Activated T-cell treated with anti-CD3 and anti-CD28 coated beads, Interleukin-2, amount 50 U/mL, for 72 hours (primary cell): ENCODE results near the gene CSH2. TPM values are rescaled to one million over a fixed set of nuclear protein-coding genes. Genes with fewer than 3 reads are reported as not detected.

Experiments used
- ATAC-seq, 2 donors: fragments of 150-1000 bp; cut with Tn5 transposase; replicated peaks in 1 of 2; 2 replicates each; pipeline ENCODE4 v1.10.0; 2021; ENCODE audit warnings: moderate library complexity in 2 of 2, mild to moderate bottlenecking in 1 of 2
- DNase-seq, 2 donors: peaks; one replicate each; pipeline ENCODE4 v3.0.0; 2021 to 2022; ENCODE audit warnings: mixed read lengths in 1 of 2
- H3K27ac Mint-ChIP-seq: one replicate; pipeline ENCODE4 v1.8.0; 2022; ENCODE audit warnings: mild to moderate bottlenecking, moderate library complexity, mixed read lengths
- H3K27me3 Mint-ChIP-seq: one replicate; pipeline ENCODE4 v1.8.0; 2022; ENCODE audit warnings: low read depth, mixed read lengths
- H3K36me3 Mint-ChIP-seq, 2 donors: one replicate each; pipeline ENCODE4 v1.8.0; 2022; ENCODE audit warnings: mixed read lengths in 2 of 2, mild to moderate bottlenecking in 1 of 2; ENCODE audit not compliant: insufficient read depth in 2 of 2
- H3K4me1 Mint-ChIP-seq: one replicate; pipeline ENCODE4 v1.8.0; 2022; ENCODE audit warnings: low read depth, mixed read lengths
- H3K4me3 Mint-ChIP-seq, 2 donors: one replicate each; pipeline ENCODE4 v1.8.0; 2022; ENCODE audit warnings: mild to moderate bottlenecking in 2 of 2, mixed read lengths in 2 of 2, moderate library complexity in 2 of 2
- H3K9me3 Mint-ChIP-seq, 2 donors: one replicate each; pipeline ENCODE4 v1.8.0; 2022; ENCODE audit warnings: mixed read lengths in 2 of 2
- total RNA-seq, 2 donors: library from RNA; stranded (reverse); gene quantifications; one replicate each; pipeline ENCODE4 v1.2.3, GENCODE V29; 2022

Gene CSH2
- total RNA-seq, 2 donors from 2014 or later: not detected

- Mint-ChIP-seq H3K36me3 (peaks cover 2 to 5% of the 10 kb centered on the region in 2 donors), H3K27ac (peak within 1 kb of the TSS; percentile 96), H3K4me1 (peaks cover 43% of the 10 kb centered on the region), H3K9me3 (no peaks in the 10 kb centered on the region), H3K27me3 (no peaks in the 10 kb centered on the region), H3K4me3 (peak within 1 kb of the TSS; percentile 97 to 99)
- ATAC-seq (peak; percentile 89), DNase-seq (peak; percentile 99)
These were observed 30.7 kb downstream of the CSH2 start, which contains the start of gene SMARCD2 for GRCh38 chr17:63842540-63843386. Gene SMARCD2 (minus strand): TSS chr17:63842685. CDS start chr17:63842674, 11 bp downstream.

- Mint-ChIP-seq H3K4me1 (peaks cover 41% of the 10 kb centered on the region), H3K9me3 (no peaks in the 10 kb centered on the region), H3K4me3 (peak overlapping the region; percentile 97 to 99), H3K27ac (peak overlapping the region; percentile 96), H3K36me3 (peaks cover 3 to 4% of the 10 kb centered on the region in 2 donors), H3K27me3 (no peaks in the 10 kb centered on the region)
- DNase-seq (no peak), ATAC-seq (peak; percentile 35 to 49)
These were observed 31.3 kb downstream of the CSH2 start for GRCh38 chr17:63842173-63842539.

GRCh38 chr17:63841350-63842172 lies 31.9 kb downstream of the CSH2 start:
- Mint-ChIP-seq H3K4me1 (peaks cover 41% of the 10 kb centered on the region), H3K36me3 (peaks cover 4 to 7% of the 10 kb centered on the region in 2 donors), H3K9me3 (no peaks in the 10 kb centered on the region), H3K4me3 (peak overlapping the region; percentile 97 to 99), H3K27ac (peak overlapping the region; percentile 96), H3K27me3 (no peaks in the 10 kb centered on the region)
- peak in 1 of 2 donors; percentile 27 for DNase-seq
- ATAC-seq: no peak

GRCh38 chr17:63840591-63841349 lies 32.7 kb downstream of the CSH2 start:
- Mint-ChIP-seq H3K36me3 (peaks cover 4 to 9% of the 10 kb centered on the region in 2 donors), H3K4me1 (peaks cover 43% of the 10 kb centered on the region)

GRCh38 chr17:63838631-63839171 lies 34.8 kb downstream of the CSH2 start:
- DNase-seq: no peak
- ATAC-seq: no peak
- Mint-ChIP-seq H3K27ac (peak overlapping the region; percentile 82), H3K27me3 (no peaks in the 10 kb centered on the region), H3K4me1 (peaks cover 48% of the 10 kb centered on the region), H3K4me3 (peak overlapping the region; percentile 50 to 73), H3K9me3 (no peaks in the 10 kb centered on the region), H3K36me3 (peaks cover 6 to 17% of the 10 kb centered on the region in 2 donors)

More at GRCh38 chr17:63840591-63841349, 32.7 kb downstream of the CSH2 start:
- ATAC-seq (no peak), DNase-seq (no peak)
- Mint-ChIP-seq H3K27me3 (no peaks in the 10 kb centered on the region), H3K9me3 (no peaks in the 10 kb centered on the region), H3K27ac (peak overlapping the region; percentile 88), H3K4me3 (peak overlapping the region; percentile 97 to 99)

GRCh38 chr17:63837962-63838600 lies 35.4 kb downstream of the CSH2 start:
- peaks cover 42% of the 10 kb centered on the region for H3K4me1 Mint-ChIP-seq
- H3K36me3 Mint-ChIP-seq: peaks cover 6 to 18% of the 10 kb centered on the region in 2 donors
- H3K9me3 Mint-ChIP-seq: no peaks in the 10 kb centered on the region
- ATAC-seq (no peak), DNase-seq (no peak)
- no peaks in the 10 kb centered on the region for H3K27me3 Mint-ChIP-seq
- H3K27ac Mint-ChIP-seq: no peak overlapping the region
- peak overlapping the region in 1 of 2 donors; percentile 50 for H3K4me3 Mint-ChIP-seq

GRCh38 chr17:63837480-63837879 lies 36.0 kb downstream of the CSH2 start:
- H3K27me3 Mint-ChIP-seq: no peaks in the 10 kb centered on the region

GRCh38 chr17:63836811-63837210 lies 36.7 kb downstream of the CSH2 start:
- DNase-seq (no peak), ATAC-seq (no peak)
- Mint-ChIP-seq H3K4me3 (no peak overlapping the region), H3K27ac (no peak overlapping the region), H3K4me1 (peaks cover 49% of the 10 kb centered on the region), H3K9me3 (no peaks in the 10 kb centered on the region), H3K36me3 (peaks cover 4 to 19% of the 10 kb centered on the region in 2 donors), H3K27me3 (no peaks in the 10 kb centered on the region)

More at GRCh38 chr17:63837480-63837879, 36.0 kb downstream of the CSH2 start:
- Mint-ChIP-seq H3K4me1 (peaks cover 43% of the 10 kb centered on the region), H3K27ac (no peak overlapping the region), H3K4me3 (no peak overlapping the region), H3K36me3 (peaks cover 6 to 18% of the 10 kb centered on the region in 2 donors), H3K9me3 (no peaks in the 10 kb centered on the region)
- no peak for ATAC-seq
- DNase-seq: no peak

GRCh38 chr17:63835167-63835720 lies 38.2 kb downstream of the CSH2 start:
- Mint-ChIP-seq H3K36me3 (peaks cover 4 to 23% of the 10 kb centered on the region in 2 donors), H3K27ac (peak overlapping the region; percentile 94), H3K9me3 (no peaks in the 10 kb centered on the region), H3K27me3 (no peaks in the 10 kb centered on the region), H3K4me1 (peaks cover 53% of the 10 kb centered on the region), H3K4me3 (no peak overlapping the region)
- DNase-seq (no peak), ATAC-seq (no peak)

- Mint-ChIP-seq H3K27ac (no peak overlapping the region), H3K9me3 (no peaks in the 10 kb centered on the region), H3K27me3 (no peaks in the 10 kb centered on the region), H3K4me3 (no peak overlapping the region), H3K36me3 (peaks cover 4 to 29% of the 10 kb centered on the region in 2 donors), H3K4me1 (peaks cover 56% of the 10 kb centered on the region)
- DNase-seq: peak; percentile 62 to 66
- ATAC-seq: peak; percentile 72 to 75
These were observed 38.9 kb downstream of the CSH2 start for GRCh38 chr17:63834431-63835166.

GRCh38 chr17:63833741-63834373 lies 39.6 kb downstream of the CSH2 start:
- H3K36me3 Mint-ChIP-seq: peaks cover 4 to 33% of the 10 kb centered on the region in 2 donors
- peaks cover 56% of the 10 kb centered on the region for H3K4me1 Mint-ChIP-seq
- no peaks in the 10 kb centered on the region for H3K27me3 Mint-ChIP-seq
- no peak for ATAC-seq
- H3K9me3 Mint-ChIP-seq: no peaks in the 10 kb centered on the region
- H3K27ac Mint-ChIP-seq: no peak overlapping the region
- DNase-seq: no peak
- H3K4me3 Mint-ChIP-seq: no peak overlapping the region
